ENCODE data around the gene ADAM8.

- no peak for TF ChIP-seq CTCF (conservative IDR thresholded peaks at IDR 0.05; ENCODE audit: low read depth, low read length)
- TF ChIP-seq BHLHE40 (IDR thresholded peaks at IDR 0.05; ENCODE audit: low read depth, low read length): no peak
- no peak for TF ChIP-seq MXI1 (IDR thresholded peaks at IDR 0.05; ENCODE audit: borderline replicate concordance, low read depth, low read length)
- TF ChIP-seq USF2 (IDR thresholded peaks at IDR 0.05; ENCODE audit: low read depth, low read length): no peak
- TF ChIP-seq POLR2A (IDR thresholded peaks at IDR 0.05; ENCODE audit: low read depth, low read length): no peak
These were observed 5.8 kb downstream of the ADAM8 start for GRCh38 chr10:133270773-133271297.
